Mesothelial cell of epicardium (in vitro differentiated cells): ENCODE data around the gene ME2. TPM values are rescaled to one million over a fixed set of nuclear protein-coding genes. Genes with fewer than 3 reads are reported as not detected.
A peak's percentile ranks its signal among the peaks of the same experiment; 100 is the strongest.

Experiments used
- DNase-seq, 2 experiments: peaks; one replicate each; pipeline ENCODE4 v3.0.0; 2021; ENCODE audit warnings: low spot score in 2 of 2; ENCODE audit not compliant: unreplicated experiment in 2 of 2
- H3K27ac Mint-ChIP-seq: 2 replicates; pipeline ENCODE4 v1.8.0; 2021; ENCODE audit warnings: mixed read lengths
- H3K27me3 Mint-ChIP-seq: 2 replicates; pipeline ENCODE4 v1.8.0; 2021; ENCODE audit warnings: low read depth, mixed read lengths
- H3K36me3 Mint-ChIP-seq: 2 replicates; pipeline ENCODE4 v1.8.0; 2021; ENCODE audit warnings: mixed read lengths
- H3K4me1 Mint-ChIP-seq: 2 replicates; pipeline ENCODE4 v1.8.0; 2021; ENCODE audit warnings: mixed read lengths
- H3K4me3 Mint-ChIP-seq: 2 replicates; pipeline ENCODE4 v1.8.0; 2021; ENCODE audit warnings: mild to moderate bottlenecking, moderate library complexity, mixed read lengths
- H3K9me3 Mint-ChIP-seq: 2 replicates; pipeline ENCODE4 v1.8.0; 2021; ENCODE audit warnings: mixed read lengths
- total RNA-seq: library from RNA; stranded (reverse); gene quantifications from 3 replicates; pipeline ENCODE4 v1.2.1, GENCODE V29; 2021
- TF ChIP-seq, protein P1 (sequence below): fragments of 200-600 bp; sonication (generic); IDR thresholded peaks from one replicate; pipeline ENCODE4 v1.5.0; 2021; ENCODE audit warnings: antibody characterized with exemption; ENCODE audit not compliant: unreplicated experiment

ME2 gene
- total RNA-seq, 1 donor from 2014 or later: 37.3 TPM

GRCh38 chr18:50933684-50934083, 54.8 kb downstream of the ME2 start:
- no peaks in the 10 kb centered on the region for H3K4me1 Mint-ChIP-seq
- TF ChIP-seq, protein P1, sequence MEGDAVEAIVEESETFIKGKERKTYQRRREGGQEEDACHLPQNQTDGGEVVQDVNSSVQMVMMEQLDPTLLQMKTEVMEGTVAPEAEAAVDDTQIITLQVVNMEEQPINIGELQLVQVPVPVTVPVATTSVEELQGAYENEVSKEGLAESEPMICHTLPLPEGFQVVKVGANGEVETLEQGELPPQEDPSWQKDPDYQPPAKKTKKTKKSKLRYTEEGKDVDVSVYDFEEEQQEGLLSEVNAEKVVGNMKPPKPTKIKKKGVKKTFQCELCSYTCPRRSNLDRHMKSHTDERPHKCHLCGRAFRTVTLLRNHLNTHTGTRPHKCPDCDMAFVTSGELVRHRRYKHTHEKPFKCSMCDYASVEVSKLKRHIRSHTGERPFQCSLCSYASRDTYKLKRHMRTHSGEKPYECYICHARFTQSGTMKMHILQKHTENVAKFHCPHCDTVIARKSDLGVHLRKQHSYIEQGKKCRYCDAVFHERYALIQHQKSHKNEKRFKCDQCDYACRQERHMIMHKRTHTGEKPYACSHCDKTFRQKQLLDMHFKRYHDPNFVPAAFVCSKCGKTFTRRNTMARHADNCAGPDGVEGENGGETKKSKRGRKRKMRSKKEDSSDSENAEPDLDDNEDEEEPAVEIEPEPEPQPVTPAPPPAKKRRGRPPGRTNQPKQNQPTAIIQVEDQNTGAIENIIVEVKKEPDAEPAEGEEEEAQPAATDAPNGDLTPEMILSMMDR: no peak
- no peak overlapping the region for H3K27ac Mint-ChIP-seq
- peaks cover 15% of the 10 kb centered on the region for H3K36me3 Mint-ChIP-seq
- H3K4me3 Mint-ChIP-seq: no peak overlapping the region
- DNase-seq: no peak
- no peaks in the 10 kb centered on the region for H3K9me3 Mint-ChIP-seq
- no peaks in the 10 kb centered on the region for H3K27me3 Mint-ChIP-seq

DNA sequence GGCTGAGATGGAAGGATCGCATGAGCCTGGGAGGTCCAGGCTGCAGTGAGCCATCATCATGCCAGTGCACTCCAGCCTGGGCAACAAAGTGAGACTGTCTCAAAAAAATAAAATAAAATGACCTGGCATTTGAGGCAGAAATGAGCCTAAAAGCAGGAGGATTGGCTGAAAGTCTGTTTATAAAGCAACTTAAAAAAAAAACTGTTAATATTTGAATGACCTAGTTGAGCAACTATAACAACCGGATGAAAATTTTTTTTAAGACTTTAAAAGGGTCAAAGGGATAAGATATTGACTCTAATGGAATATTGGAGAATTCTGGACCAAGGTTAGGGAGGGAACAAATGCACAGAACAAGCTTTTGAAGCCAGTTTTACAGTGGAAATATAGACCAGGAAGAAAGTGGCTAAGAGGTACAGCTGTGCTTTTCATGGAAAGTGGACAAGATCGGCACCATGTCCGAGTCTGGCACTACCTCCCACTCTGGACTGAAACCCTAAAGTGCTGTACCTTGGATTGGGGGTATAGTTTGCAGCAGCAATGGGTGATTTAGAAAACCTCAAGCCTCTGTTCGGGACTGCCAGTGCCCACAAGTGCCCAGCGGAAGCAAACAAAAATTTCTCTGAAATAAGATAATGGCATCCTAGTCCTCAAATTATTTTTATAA, 55.8 kb downstream of the ME2 start:
- Mint-ChIP-seq H3K27me3 (no peaks in the 10 kb centered on the region), H3K9me3 (no peaks in the 10 kb centered on the region), H3K27ac (no peak overlapping the region), H3K4me3 (no peak overlapping the region), H3K4me1 (no peaks in the 10 kb centered on the region), H3K36me3 (peaks cover 13% of the 10 kb centered on the region)
- DNase-seq: no peak
- TF ChIP-seq, protein P1: no peak

DNA sequence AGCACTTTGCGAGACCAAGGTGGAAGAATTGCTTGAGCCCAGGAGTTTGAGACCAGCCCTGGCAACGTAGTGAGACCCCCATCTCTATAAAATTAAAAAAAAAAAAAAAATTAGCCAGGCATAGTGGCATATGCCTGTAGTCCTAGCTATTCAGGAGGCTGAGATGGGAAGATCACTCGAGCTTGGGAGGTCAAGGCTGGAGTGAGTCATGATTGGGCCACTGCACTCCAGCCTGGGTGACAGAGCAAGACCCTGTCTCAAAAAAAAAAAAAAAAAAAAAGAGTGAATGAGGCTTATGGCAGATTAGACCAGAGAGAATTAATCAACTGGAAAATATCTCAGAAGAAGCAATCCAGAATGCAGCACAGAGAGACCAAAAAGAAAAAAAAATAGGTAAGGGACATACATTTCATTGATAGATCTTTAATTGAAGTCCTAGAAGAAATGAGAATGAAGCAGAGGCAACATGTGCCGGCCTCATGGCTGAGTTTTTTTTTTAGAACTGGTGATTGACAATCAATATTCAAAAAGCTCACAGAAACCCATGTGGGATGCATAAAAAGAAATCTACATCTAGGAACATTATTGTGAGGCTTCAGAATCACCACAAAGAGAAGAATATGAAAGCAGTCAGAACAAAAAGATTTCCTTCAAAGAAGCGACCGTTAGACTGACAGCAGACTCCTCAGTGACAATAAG, 56.7 kb downstream of the ME2 start:
- TF ChIP-seq, protein P1: no peak
- Mint-ChIP-seq H3K4me1 (no peaks in the 10 kb centered on the region), H3K27ac (no peak overlapping the region), H3K9me3 (no peaks in the 10 kb centered on the region), H3K27me3 (no peaks in the 10 kb centered on the region), H3K4me3 (no peak overlapping the region), H3K36me3 (peaks cover 14% of the 10 kb centered on the region)
- no peak for DNase-seq

GRCh38 chr18:50937183-50937582, 58.3 kb downstream of the ME2 start:
- TF ChIP-seq, protein P1: no peak
- Mint-ChIP-seq H3K36me3 (peaks cover 15% of the 10 kb centered on the region), H3K4me1 (no peaks in the 10 kb centered on the region), H3K9me3 (no peaks in the 10 kb centered on the region), H3K27ac (no peak overlapping the region), H3K27me3 (no peaks in the 10 kb centered on the region), H3K4me3 (no peak overlapping the region)
- DNase-seq: no peak

DNA sequence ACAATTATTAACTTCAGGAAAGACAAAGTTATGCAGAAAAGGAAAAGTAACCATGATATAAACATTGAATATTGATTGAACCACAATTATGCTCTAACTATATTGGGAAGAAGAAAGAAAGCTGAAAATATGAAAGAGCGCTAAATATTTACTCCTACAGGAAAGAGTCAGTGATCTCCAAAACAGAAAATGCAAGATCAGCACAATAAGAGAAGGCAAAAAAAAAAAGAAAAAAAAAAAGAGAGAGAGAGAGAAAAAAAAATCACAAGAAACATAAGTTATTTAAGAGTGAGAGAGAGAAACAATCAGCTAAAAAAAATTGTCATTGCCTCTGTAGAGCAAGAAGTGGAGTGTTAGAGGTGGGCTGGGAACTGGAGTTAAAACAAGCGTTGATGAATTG, 60.0 kb downstream of the ME2 start:
- DNase-seq: no peak
- Mint-ChIP-seq H3K4me3 (no peak overlapping the region), H3K36me3 (peaks cover 10% of the 10 kb centered on the region), H3K4me1 (no peaks in the 10 kb centered on the region), H3K27me3 (no peaks in the 10 kb centered on the region), H3K27ac (peak overlapping the region; percentile 8), H3K9me3 (no peaks in the 10 kb centered on the region)
- TF ChIP-seq, protein P1: no peak
